GM12878 (cell line): Measurements from ENCODE around the gene TMEM94. TPM values are rescaled to one million over a fixed set of nuclear protein-coding genes. Genes with fewer than 3 reads are reported as not detected.

Source experiments
- ATAC-seq: fragments of 200-7000 bp; cut with Tn5 transposase; 3 replicates; pipeline ENCODE4 v1.9.1; 2020; ENCODE audit warnings: mild to moderate bottlenecking, moderate library complexity
- BruUV-seq: library from RNA; stranded (reverse); fragments of 400-500 nt; replicated peaks from 2 replicates; lab custom pipeline; 2021; lab: Mats Ljungman, UMichigan
- CTCF ChIA-PET: fragments of 300-600 bp; sonication (Branson Sonifier 250); formaldehyde crosslinking; extraction: SDS; loops from one replicate; lab custom pipeline; 2021; ENCODE audit warnings: inconsistent platforms; lab: Yijun Ruan, JAX
- POLR2A ChIA-PET: fragments of 350-600 bp; formaldehyde crosslinking; extraction: SDS; loops from one replicate; lab custom pipeline; 2021; ENCODE audit warnings: inconsistent platforms; lab: Charles Lee
- RAD21 ChIA-PET: fragments of 300-600 bp; sonication (Branson Sonifier 250); formaldehyde crosslinking; loops from one replicate; lab custom pipeline; 2023; ENCODE audit warnings: antibody characterized with exemption; ENCODE audit not compliant: unreplicated experiment; lab: Charles Lee
- SMC1A ChIA-PET: fragments of 300-600 bp; sonication (Branson Sonifier 250); formaldehyde crosslinking; loops from one replicate; lab custom pipeline; 2023; ENCODE audit not compliant: unreplicated experiment, uncharacterized antibody; lab: Charles Lee
- DNase-seq: peaks from one replicate; pipeline ENCODE4 v3.0.0-alpha.2; 2011; ENCODE audit warnings: low read depth, low spot score
- FAIRE-seq: peaks from 3 replicates; lab custom pipeline; 2011; peaks lifted over from hg19 to GRCh38; lab: Jason Lieb, UNC
- H2AFZ ChIP-seq: 2 replicates; pipeline ENCODE4 v1.6.0; 2011; ENCODE audit warnings: low read depth, low read length, control low read depth; ENCODE audit not compliant: control insufficient read depth
- H3K27ac ChIP-seq: 2 replicates; pipeline ENCODE4 v1.5.1; 2011; ENCODE audit warnings: control low read depth; ENCODE audit not compliant: control insufficient read depth, insufficient read depth
- H3K27me3 ChIP-seq, 2 experiments: replicated peaks in 1 of 2; 2 replicates each; pipeline versions ENCODE4 v1.6.0 to v1.6.1; 2011; ENCODE audit warnings: low read length in 1 of 2; ENCODE audit not compliant: control insufficient read depth in 2 of 2, insufficient read depth in 2 of 2
- H3K36me3 ChIP-seq, 2 experiments: 2 replicates each; pipeline ENCODE4 v1.5.1; 2011; ENCODE audit warnings: low read length in 1 of 2; ENCODE audit not compliant: control insufficient read depth in 2 of 2, insufficient read depth in 2 of 2
- H3K4me1 ChIP-seq: 2 replicates; pipeline ENCODE4 v1.6.1; 2011; ENCODE audit warnings: mild to moderate bottlenecking, low read length, moderate library complexity, mixed read lengths; ENCODE audit not compliant: control insufficient read depth, insufficient read depth
- H3K4me2 ChIP-seq: 2 replicates; pipeline ENCODE4 v1.6.0; 2011; ENCODE audit warnings: control low read depth; ENCODE audit not compliant: control insufficient read depth, insufficient read depth
- H3K4me3 ChIP-seq: fragments of 200-600 bp; sonication (generic); 2 replicates; pipeline ENCODE4 v1.5.1; 2016
- H3K79me2 ChIP-seq: 2 replicates; pipeline ENCODE4 v1.6.0; 2011; ENCODE audit warnings: low read length; ENCODE audit not compliant: control insufficient read depth, insufficient read depth
- H3K9ac ChIP-seq: 2 replicates; pipeline ENCODE4 v1.8.0; 2011; ENCODE audit warnings: low read length, control low read depth, mixed read lengths; ENCODE audit not compliant: control insufficient read depth, insufficient read depth
- H3K9me3 ChIP-seq: replicated peaks from 3 replicates; pipeline ENCODE4 v1.5.1; 2011; ENCODE audit warnings: mild to moderate bottlenecking, low read length; ENCODE audit not compliant: control insufficient read depth, insufficient read depth
- H4K20me1 ChIP-seq: 2 replicates; pipeline ENCODE4 v1.6.0; 2011; ENCODE audit not compliant: control insufficient read depth, insufficient read depth
- ASH2L ChIP-seq: fragments of 300-600, 200-600 bp; sonication (generic); IDR thresholded peaks from 2 replicates; pipeline ENCODE4 v1.6.1; 2017; ENCODE audit warnings: low read depth, mild to moderate bottlenecking, borderline replicate concordance
- FOS ChIP-seq: IDR thresholded peaks from 3 replicates; pipeline ENCODE4 v1.6.1; 2011; ENCODE audit warnings: borderline replicate concordance; ENCODE audit not compliant: insufficient read length; ENCODE audit errors: extremely low read depth
- WGBS: methylation state at CpG from one replicate; pipeline ENCODE4 v1.1.6; 2016; ENCODE audit warnings: low lambda C conversion rate; ENCODE audit not compliant: insufficient replicate concordance, insufficient coverage; ENCODE audit errors: missing lambda C conversion rate; 5-methylcytosine and 5-hydroxymethylcytosine counted together
- in situ Hi-C: fragments of 300-500 bp; cut with MboI; formaldehyde crosslinking; loops from 9 replicates; pipeline ENCODE4 v1.14.3; 2018; ENCODE audit warnings: mixed read lengths
- intact Hi-C: fragments of 100-400 bp; cut with micrococcal nuclease; formaldehyde crosslinking; loops from one replicate; pipeline ENCODE4 v1.14.2; 2022; ENCODE audit not compliant: unreplicated experiment
- polyA plus RNA-seq, 11 experiments: library from polyadenylated mRNA; depleted of rRNA in 4 of 11; unstranded in 6 of 11; stranded (reverse) in 5 of 11; fragments of >200 nt; fragmentation: Nextera tagmentation in 4 of 11; fragmentation: Illumina TruSeq in 1 of 11; extraction: Ambion mirVana in 4 of 11; extraction: Trizol in 1 of 11; gene quantifications; 1 replicate in 1 of 11; 2 replicates in 10 of 11; pipeline versions ENCODE4 v1.2.1 to v1.2.3, GENCODE V29; 2011 to 2016; ENCODE audit warnings: inconsistent platforms in 2 of 11, missing spikeins in 2 of 11, low read depth in 1 of 11
- total RNA-seq, 4 experiments: library from RNA; depleted of rRNA in 3 of 4; stranded (reverse); fragments of >200 nt in 3 of 4; fragmentation: Illumina TruSeq in 1 of 4; extraction: Trizol in 1 of 4; gene quantifications; 2 replicates each; pipeline versions ENCODE4 v1.2.1 to v1.2.3, GENCODE V29; 2013 to 2021
- TF ChIP-seq, protein P1 (sequence below): fragments of 450-650 bp; IDR thresholded peaks from 2 replicates; pipeline ENCODE4 v1.6.1; 2017; ENCODE audit warnings: antibody characterized with exemption, mild to moderate bottlenecking, moderate library complexity

Gene TMEM94
- total and polyA plus RNA-seq, 10 of the 15 experiments (the other 5 are each of a cell fraction or from before 2014, with no cell fraction given) = 0.31 to 70.7 (median 24.4) TPM

DNA sequence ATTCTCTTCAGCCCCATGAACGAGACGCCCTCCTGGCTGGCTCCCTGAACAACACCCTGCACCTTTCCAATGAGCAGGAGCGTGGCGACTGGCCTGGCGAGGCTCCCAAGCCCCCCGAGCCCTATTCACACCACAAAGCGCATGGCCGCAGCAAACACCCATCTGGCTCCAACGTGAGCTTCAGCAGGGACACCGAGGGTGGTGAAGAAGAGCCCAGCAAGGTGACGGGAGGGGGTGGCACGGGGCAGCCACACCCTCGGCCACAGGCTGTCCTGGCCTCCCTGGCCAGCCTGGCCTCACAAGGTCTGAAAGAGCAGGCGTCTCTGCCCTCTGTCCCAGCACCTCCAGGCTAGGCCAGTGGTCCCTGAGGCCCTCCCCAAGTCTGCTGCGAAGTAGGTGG, 35.2 kb downstream of the TMEM94 start:
- Histone ChIP-seq H3K4me2 (no peak overlapping the region), H3K36me3 (peaks cover 7 to 15% of the 10 kb centered on the region in 2 experiments; a peak in 3 of 4 replicates), H3K4me3 (no peak overlapping the region), H3K79me2 (no peaks in the 10 kb centered on the region), H2AFZ (no peak overlapping the region), H3K9ac (no peak overlapping the region), H3K27me3 (no peaks in the 10 kb centered on the region), H3K9me3 (no peaks in the 10 kb centered on the region), H3K4me1 (peaks cover 13% of the 10 kb centered on the region)
- intact Hi-C loops = no loop called here
- in situ Hi-C loops = no loop called here
- WGBS = 80% methylated on average over 15 of the region's 15 CpGs
- DNase-seq (no peak), FAIRE-seq (no peak), ATAC-seq (no peak)
- BruUV-seq = no TSS peak
- CTCF ChIA-PET = no interaction called here
- RAD21 ChIA-PET = no interaction called here
- SMC1A ChIA-PET = no interaction called here
- POLR2A ChIA-PET = no interaction called here
- TF ChIP-seq ASH2L = no peak
- TF ChIP-seq FOS = no peak
- TF ChIP-seq, protein P1, sequence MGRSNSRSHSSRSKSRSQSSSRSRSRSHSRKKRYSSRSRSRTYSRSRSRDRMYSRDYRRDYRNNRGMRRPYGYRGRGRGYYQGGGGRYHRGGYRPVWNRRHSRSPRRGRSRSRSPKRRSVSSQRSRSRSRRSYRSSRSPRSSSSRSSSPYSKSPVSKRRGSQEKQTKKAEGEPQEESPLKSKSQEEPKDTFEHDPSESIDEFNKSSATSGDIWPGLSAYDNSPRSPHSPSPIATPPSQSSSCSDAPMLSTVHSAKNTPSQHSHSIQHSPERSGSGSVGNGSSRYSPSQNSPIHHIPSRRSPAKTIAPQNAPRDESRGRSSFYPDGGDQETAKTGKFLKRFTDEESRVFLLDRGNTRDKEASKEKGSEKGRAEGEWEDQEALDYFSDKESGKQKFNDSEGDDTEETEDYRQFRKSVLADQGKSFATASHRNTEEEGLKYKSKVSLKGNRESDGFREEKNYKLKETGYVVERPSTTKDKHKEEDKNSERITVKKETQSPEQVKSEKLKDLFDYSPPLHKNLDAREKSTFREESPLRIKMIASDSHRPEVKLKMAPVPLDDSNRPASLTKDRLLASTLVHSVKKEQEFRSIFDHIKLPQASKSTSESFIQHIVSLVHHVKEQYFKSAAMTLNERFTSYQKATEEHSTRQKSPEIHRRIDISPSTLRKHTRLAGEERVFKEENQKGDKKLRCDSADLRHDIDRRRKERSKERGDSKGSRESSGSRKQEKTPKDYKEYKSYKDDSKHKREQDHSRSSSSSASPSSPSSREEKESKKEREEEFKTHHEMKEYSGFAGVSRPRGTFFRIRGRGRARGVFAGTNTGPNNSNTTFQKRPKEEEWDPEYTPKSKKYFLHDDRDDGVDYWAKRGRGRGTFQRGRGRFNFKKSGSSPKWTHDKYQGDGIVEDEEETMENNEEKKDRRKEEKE = no peak
- TF ChIP-seq, all 136 proteins: peak for 0
- Histone ChIP-seq H4K20me1 (no peaks in the 10 kb centered on the region), H3K27ac (no peak overlapping the region)
